GM19099 (cell line): ENCODE measurements around the gene ADRA2B.

Source experiments
- POLR2A ChIP-seq: IDR thresholded peaks from 3 replicates; pipeline ENCODE4 v1.6.1; 2011; ENCODE audit warnings: low read depth; ENCODE audit not compliant: insufficient read length; ENCODE audit errors: extremely low read depth

Gene ADRA2B

GRCh38 chr2:96131813-96132745 is 15.7 kb upstream of the ADRA2B start:
- TF ChIP-seq POLR2A, result no peak

- no peak for TF ChIP-seq POLR2A
Observed at GRCh38 chr2:96131152-96131812, 14.9 kb upstream of the ADRA2B start.

GRCh38 chr2:96130483-96130882 is 14.1 kb upstream of the ADRA2B start:
- TF ChIP-seq POLR2A, result no peak

- no peak for TF ChIP-seq POLR2A
Observed at GRCh38 chr2:96129528-96130120, 13.3 kb upstream of the ADRA2B start.

DNA sequence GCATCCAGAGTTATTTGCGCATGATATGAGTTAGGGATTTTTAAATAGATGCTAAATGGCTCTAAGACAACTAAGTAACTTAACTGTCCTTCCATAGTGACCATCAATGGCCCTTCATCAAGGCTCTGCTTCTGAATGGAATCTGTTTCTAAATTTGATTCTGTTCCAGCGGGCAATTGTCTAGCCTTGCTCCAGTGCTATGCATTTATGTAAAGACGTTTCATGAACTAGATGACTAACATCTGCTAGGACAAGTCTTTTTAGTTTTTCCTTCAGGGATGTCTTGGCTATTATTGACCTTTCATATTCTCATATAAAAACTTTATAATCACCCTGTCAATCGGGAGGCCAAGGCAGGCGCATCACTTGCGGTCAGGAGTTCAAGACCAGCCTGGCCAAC is 12.1 kb upstream of the ADRA2B start:
- no peak for TF ChIP-seq POLR2A

- TF ChIP-seq POLR2A, result no peak
Observed at GRCh38 chr2:96124406-96125265, 8.3 kb upstream of the ADRA2B start.

GRCh38 chr2:96123936-96124335 is 7.6 kb upstream of the ADRA2B start:
- no peak for TF ChIP-seq POLR2A

GRCh38 chr2:96123290-96123689 is 6.9 kb upstream of the ADRA2B start:
- TF ChIP-seq POLR2A, result no peak

DNA sequence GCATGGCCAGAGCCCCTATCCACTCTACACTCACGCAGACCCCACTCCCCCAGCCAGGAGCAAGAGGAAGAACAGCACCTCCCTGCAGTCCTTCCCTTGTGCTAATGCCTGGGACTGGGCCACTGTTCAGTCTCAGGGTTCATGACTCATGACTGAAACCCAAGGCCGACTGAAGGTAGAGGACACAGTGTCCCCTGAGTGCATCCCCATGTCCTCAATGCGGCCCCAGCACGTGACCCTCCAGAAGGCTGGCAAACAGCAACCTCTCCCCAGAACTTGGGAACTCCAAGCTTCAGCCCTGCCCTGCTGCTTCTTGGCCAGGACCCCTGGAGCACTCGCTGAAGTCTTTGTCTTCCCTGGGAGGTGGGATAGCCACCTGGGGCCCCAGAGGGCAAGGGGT is 6.0 kb upstream of the ADRA2B start:
- TF ChIP-seq POLR2A, result no peak

DNA sequence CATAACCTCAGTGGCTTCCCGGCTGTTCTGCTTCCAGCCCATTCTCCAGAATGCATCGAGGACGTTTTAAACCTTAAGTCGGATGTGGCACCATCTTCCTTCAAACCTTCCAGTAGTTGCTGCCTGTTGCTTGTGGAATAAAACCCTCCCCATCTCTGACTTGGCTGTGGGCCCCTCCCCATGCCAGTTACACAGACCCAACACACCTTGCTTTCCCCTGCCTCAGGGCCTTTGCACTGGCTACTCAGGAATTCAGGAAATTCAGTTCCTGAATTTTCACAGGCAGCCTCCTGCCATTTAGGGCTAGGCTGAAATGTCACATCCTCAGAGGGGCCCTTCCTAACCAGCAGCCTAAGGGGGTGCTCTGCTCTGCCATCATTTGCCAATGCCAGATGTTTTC is 5.0 kb upstream of the ADRA2B start:
- no peak for TF ChIP-seq POLR2A

- TF ChIP-seq POLR2A, result no peak
Observed at GRCh38 chr2:96120991-96121390, 4.6 kb upstream of the ADRA2B start.

DNA sequence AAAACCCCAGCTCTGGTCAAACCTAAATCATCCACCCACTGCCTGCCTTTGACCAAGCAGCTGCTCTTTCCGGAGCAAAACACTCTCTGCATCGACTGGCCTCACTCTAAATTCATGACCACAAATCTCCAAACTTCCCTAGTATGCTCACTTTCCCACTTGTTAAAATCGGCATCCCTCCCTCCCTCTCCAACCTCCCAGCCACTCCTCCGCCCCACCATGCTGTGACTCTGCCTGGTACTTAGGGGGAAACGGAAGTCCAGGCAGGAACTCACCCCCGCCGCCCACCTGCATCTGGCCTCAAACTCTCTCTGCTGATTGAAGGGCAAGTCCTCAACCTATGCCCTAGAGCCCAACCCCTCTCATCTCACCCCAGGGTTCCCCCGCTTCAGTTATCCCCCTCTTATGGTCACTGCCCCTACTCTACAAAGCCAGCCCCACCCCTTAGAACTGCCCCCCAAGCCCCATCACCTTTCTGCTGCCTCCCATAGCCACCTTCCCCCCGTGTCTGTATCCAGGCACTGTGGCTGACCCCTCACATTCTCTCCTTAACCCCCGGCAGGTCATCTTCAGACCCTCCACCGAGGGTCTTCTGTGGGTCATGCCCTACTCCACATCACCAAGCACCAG is 3.8 kb upstream of the ADRA2B start:
- TF ChIP-seq POLR2A, result no peak

DNA sequence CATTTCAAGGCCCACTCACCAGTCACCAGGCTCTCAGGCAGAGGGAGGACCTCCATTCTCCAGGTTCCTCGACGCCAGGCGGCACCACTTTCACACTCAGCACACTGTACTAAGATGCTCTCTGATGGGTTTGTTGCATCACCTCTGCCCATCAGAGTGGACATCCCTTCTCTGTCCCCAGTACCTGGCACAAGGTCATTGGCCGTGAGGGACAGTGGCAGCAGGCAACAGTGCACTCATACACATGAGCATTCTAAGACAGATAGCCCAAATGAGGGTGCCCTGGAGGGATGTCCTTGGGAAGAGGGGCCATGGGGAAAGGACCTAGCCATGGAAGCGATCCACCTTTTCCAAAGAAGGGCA is 3.0 kb upstream of the ADRA2B start:
- no peak for TF ChIP-seq POLR2A

DNA sequence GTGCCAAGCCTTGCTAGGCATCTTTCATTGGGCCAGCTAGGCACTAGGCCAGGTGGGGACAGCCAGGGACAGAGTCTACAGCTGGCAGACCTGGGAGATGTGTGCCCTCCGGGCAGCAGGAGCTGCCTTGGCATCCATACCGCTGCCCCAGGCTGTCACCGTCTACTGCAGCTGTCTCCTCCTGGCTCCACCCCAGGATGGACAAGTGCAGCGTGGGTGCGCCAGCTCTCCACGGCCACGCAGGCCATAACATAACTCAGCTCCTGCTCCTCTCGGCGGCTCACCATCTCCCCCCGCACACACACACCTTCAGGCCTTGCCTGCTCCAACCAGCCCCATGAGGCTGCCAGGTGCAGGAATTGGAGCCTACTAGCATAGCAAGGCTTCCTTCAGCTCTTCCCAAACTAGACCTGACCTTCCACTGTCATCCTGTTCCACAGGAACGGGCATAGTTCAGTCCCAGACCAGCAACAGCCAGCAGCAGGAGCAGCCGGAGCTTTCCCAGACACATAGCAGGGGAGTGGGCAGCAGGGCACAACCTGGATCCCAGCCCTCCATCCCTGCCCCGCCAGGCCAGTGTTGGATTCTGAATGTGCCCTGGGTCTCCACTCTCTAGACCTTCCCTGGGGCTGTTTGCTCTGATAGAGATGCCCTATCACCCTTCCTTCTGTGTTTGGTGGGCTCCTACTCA is 2.5 kb upstream of the ADRA2B start:
- TF ChIP-seq POLR2A, result no peak
